NCI-H524 treated with DMSO at 0.1 percent for 48 hours (cell line): ENCODE measurements around the gene RPL29.

Source experiments
- DNase-seq: peaks from one replicate; lab custom pipeline; 2025; lab: John Stamatoyannopoulos, UW

Gene RPL29

GRCh38 chr3:52025453-52025852 lies 29.8 kb upstream of the RPL29 start:
- peak; percentile 43 for DNase-seq

GRCh38 chr3:52024765-52025452 lies 29.2 kb upstream of the RPL29 start:
- DNase-seq, result no peak

GRCh38 chr3:52023860-52024764 lies 28.4 kb upstream of the RPL29 start:
- DNase-seq, result no peak

- DNase-seq, result no peak
Measured at GRCh38 chr3:52023101-52023770, 27.5 kb upstream of the RPL29 start.

GRCh38 chr3:52022323-52023100 lies 26.8 kb upstream of the RPL29 start:
- no peak for DNase-seq

- DNase-seq, result peak; percentile 84
Measured at GRCh38 chr3:52021489-52022268, 26.0 kb upstream of the RPL29 start.

- DNase-seq, result no peak
Measured at GRCh38 chr3:52020796-52021195, 25.1 kb upstream of the RPL29 start.

- no peak for DNase-seq
Measured at GRCh38 chr3:52019352-52020080, 23.8 kb upstream of the RPL29 start.

GRCh38 chr3:52018319-52019000 lies 22.8 kb upstream of the RPL29 start:
- no peak for DNase-seq

GRCh38 chr3:52017586-52017985 lies 21.9 kb upstream of the RPL29 start:
- DNase-seq, result no peak

GRCh38 chr3:52015438-52016228 lies 19.9 kb upstream of the RPL29 start:
- no peak for DNase-seq

GRCh38 chr3:52014613-52015012 lies 18.9 kb upstream of the RPL29 start:
- no peak for DNase-seq

GRCh38 chr3:52013802-52014598 lies 18.3 kb upstream of the RPL29 start:
- no peak for DNase-seq

- DNase-seq, result no peak
Measured at GRCh38 chr3:52012699-52013098, 17.0 kb upstream of the RPL29 start.

- DNase-seq, result no peak
Measured at GRCh38 chr3:52010431-52010830, 14.7 kb upstream of the RPL29 start.

- DNase-seq, result no peak
Measured at GRCh38 chr3:52007291-52007690, 11.6 kb upstream of the RPL29 start.

GRCh38 chr3:52006820-52007133 lies 11.1 kb upstream of the RPL29 start:
- DNase-seq, result no peak
